ENCODE results near the gene EHMT1. TPM values are rescaled to one million over a fixed set of nuclear protein-coding genes. Genes with fewer than 3 reads are reported as not detected.

The EHMT1 gene
- total RNA-seq, 1 experiment from 2014 or later: 112 TPM

- H3K4me3 Mint-ChIP-seq: no peak overlapping the region
- WGBS (ENCODE audit: extremely low coverage, insufficient read length, low lambda C conversion rate): no CpG with 5 or more reads among the region's 10 CpGs
- Histone ChIP-seq H3K23me2 (ENCODE audit: insufficient read length, low read depth, low read length, poor library complexity, severe bottlenecking) (no peaks in the 10 kb centered on the region), H2AFZ (ENCODE audit: low read length) (no peak overlapping the region), H3K27me3 (ENCODE audit: insufficient read depth, low read length) (no peaks in the 10 kb centered on the region), H3K4me1 (ENCODE audit: insufficient read depth, low read length) (no peaks in the 10 kb centered on the region), H2BK15ac (ENCODE audit: low read depth, low read length) (no peak overlapping the region), H3K79me1 (ENCODE audit: insufficient read depth, low read depth, low read length, poor library complexity, severe bottlenecking) (peaks cover 2% of the 10 kb centered on the region), H2BK120ac (ENCODE audit: low read depth, low read length, poor library complexity, severe bottlenecking) (no peak overlapping the region), H4K91ac (ENCODE audit: insufficient read length, low read depth, low read length) (no peak overlapping the region), H4K5ac (ENCODE audit: insufficient read length, low read depth, low read length) (no peak overlapping the region), H4K20me1 (ENCODE audit: control insufficient read depth, insufficient read depth, insufficient read length) (no peaks in the 10 kb centered on the region), H4K8ac (replicated peaks; ENCODE audit: insufficient read length, low read depth, low read length) (no peak overlapping the region), H2AK5ac (ENCODE audit: insufficient read length, low read length) (no peak overlapping the region), H2BK5ac (ENCODE audit: insufficient read length, low read length) (no peak overlapping the region), H3K14ac (ENCODE audit: insufficient read depth, low read length) (no peak overlapping the region), H2BK12ac (ENCODE audit: insufficient read length, low read depth, low read length) (no peak overlapping the region), H3K4me2 (ENCODE audit: insufficient read depth, insufficient read length, low read length) (no peak overlapping the region), H3K27ac (ENCODE audit: insufficient read length, low read depth, low read length) (no peak overlapping the region), H3K79me2 (ENCODE audit: insufficient read depth, low read length) (no peaks in the 10 kb centered on the region), H3K4ac (ENCODE audit: low read depth, low read length) (no peak overlapping the region), H3K56ac (ENCODE audit: insufficient read length, low read depth, low read length) (no peak overlapping the region), H3K18ac (ENCODE audit: insufficient read length, low read depth, low read length) (no peak overlapping the region), H3K9ac (ENCODE audit: extremely low read depth, insufficient read length, low read length) (no peak overlapping the region), H3K23ac (ENCODE audit: insufficient read length, low read depth, low read length) (no peak overlapping the region), H3K9me3 (ENCODE audit: control insufficient read depth, low read depth, low read length) (no peaks in the 10 kb centered on the region), H2BK20ac (ENCODE audit: low read depth, low read length, poor library complexity, severe bottlenecking) (no peak overlapping the region), H3T11ph (ENCODE audit: low read length) (no peak overlapping the region)
- peak overlapping the region in 2 of 3 experiments; percentile 93 to 96; a peak in 4 of 7 replicates for H3K27ac Mint-ChIP-seq
- no peaks in the 10 kb centered on the region; the same call in 1 of the 2 replicates for H3K27me3 Mint-ChIP-seq (ENCODE audit: low read depth)
- H3K9me3 Mint-ChIP-seq: no peaks in the 10 kb centered on the region
- peaks cover 28 to 52% (median 49%) of the 10 kb centered on the region in 3 experiments for H3K36me3 Mint-ChIP-seq (ENCODE audit: insufficient read depth in 1 of 3, low read depth in 3 of 3)
- no peak for TF ChIP-seq CTCF (conservative IDR thresholded peaks at IDR 0.05)
- H3K4me1 Mint-ChIP-seq: peaks cover 13 to 16% of the 10 kb centered on the region in 2 experiments
- peak; percentile 50 for DNase-seq
Observed at GRCh38 chr9:137745541-137745991, 126.8 kb downstream of the EHMT1 start.

Data from H9 (cell line).